ENCODE measurements around the gene TTC23.
"Not testable (repeated sequence)": the region's sequence is repeated elsewhere in the genome, so short reads cannot be mapped to it uniquely, and the experiment has no call there.

TTC23 gene

GRCh38 chr15:99250001-99250400 lies 620 bp upstream of the TTC23 start:
- DNase-seq (ENCODE audit: low spot score): no peak

DNA sequence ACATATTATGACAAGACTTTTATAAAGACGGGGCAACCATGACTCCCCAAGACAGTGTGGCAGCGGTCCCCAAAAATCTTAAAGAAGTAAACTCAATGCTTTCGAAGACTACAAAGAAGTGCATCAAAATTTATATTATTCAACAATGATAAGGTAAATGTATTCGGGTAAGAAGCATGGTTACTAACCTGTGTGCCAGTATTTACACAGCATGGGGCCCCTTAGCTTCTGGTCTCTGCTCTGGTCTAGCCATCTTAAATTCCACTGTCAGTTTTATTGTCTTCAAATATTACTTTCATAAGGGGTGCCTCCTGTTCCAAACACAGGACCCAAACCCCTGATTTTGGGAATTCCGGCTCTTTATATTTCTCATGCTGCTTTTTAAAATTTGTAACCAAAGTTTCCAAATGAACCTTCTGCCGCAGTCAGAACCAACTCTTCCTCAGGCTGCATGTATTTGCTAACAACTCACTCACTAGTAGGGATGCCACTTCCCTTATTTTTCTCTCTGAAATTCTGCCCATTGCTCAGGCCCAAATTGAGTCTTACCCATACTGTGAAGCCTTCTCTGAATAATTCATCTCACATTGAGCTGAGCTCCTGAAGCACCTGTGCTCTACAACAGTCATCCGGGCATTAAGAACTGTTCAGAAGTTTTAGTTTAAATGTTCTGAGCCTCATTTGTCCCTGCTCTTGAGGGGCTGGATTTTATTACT lies 1.2 kb downstream of the TTC23 start:
- no peak for DNase-seq (ENCODE audit: low spot score)

GRCh38 chr15:99247062-99247461 lies 2.3 kb downstream of the TTC23 start:
- no peak for DNase-seq (ENCODE audit: low spot score)

DNA sequence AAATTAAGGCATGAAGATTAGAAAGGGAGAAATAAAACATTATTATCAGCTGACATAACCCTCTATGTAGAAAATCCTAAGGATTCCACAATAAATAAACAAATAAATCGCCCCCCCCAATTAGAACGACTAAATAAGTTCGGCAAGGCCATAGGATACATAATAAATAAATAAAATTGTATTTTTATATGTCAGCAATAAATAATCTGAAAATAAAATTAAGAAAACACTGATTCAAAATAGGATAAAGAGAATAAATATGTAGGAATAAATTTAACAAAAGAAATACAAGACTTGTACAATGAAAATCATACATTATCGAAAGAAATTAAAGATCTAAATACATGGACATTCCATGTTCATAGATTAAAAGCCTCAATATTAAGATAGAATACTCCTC lies 5.1 kb downstream of the TTC23 start:
- DNase-seq (ENCODE audit: low spot score): no peak

GRCh38 chr15:99241752-99242151 lies 7.6 kb downstream of the TTC23 start:
- no peak for DNase-seq (ENCODE audit: low spot score)

DNA sequence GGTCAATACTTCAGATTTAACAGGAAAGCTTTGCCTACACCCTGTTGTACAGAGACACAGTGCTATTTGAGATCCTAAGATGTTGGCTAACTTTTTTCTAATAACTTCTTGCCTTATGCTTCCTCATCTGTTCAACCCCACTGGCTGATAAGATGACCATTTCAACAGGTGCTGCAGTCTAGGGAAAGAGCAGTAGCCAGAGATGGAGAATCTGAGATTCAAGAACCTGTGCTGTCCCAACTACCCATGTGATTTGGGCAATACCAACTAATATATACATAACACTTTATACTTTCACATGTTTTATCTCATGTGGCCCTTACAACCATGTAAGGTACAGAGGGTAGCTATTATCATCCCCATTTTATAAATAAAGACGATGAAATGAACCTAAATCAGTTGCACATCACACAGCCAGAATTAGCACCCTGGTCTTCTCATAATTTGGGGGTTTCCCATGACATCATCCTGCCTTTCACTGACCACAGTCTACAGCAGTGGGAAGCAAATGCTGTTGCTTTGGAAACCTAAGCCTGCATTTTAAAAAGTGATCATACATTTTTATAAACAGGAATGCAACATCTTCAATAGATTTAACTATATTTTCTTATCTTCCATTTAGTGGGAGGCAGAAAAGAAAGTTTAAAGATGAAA lies 9.7 kb downstream of the TTC23 start:
- no peak for DNase-seq (ENCODE audit: low spot score)

DNA sequence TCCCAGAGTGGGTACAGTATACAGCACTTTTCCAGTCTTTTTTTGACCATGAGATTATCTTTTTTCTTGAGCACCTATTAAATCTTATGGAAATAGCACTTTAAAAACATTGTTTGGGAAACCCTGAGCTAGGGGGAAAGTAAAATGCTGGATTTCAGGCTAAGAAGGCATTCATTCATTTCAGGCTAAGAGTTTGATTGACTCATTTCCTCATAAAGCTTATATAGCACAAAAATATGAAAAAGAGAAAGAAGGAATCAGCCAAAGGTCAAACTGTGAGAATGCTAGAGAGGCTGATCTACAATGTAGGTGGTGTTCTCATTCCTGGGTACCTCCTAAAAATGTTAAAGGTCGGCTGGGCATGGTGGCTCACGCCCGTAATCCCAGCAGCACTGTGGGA lies 10.5 kb downstream of the TTC23 start:
- no peak for DNase-seq (ENCODE audit: low spot score)

DNA sequence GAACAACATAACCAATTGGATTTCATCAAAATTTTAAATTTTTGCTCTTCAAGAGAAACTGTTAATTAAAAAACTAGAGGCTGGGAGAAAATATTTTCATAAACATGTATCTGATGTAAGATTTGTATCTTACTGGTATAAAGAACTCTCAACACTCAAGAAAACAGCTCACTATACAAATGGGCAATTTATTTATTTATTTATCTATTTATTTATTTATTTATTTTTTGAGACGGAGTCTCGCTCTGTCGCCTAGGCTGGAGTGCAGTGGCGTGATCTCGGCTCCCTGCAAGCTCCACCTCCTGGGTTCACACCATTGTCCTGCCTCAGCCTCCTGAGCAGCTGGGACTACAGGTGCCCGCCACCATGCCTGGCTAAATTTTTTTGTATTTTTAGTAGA lies 15.2 kb downstream of the TTC23 start:
- not testable (repeated sequence) for DNase-seq (ENCODE audit: low spot score)

- no peak for DNase-seq (ENCODE audit: low spot score)
Measured at GRCh38 chr15:99232740-99233139, 16.6 kb downstream of the TTC23 start.

GRCh38 chr15:99230867-99231266 lies 18.5 kb downstream of the TTC23 start:
- DNase-seq (ENCODE audit: low spot score): no peak

GRCh38 chr15:99228120-99228770 lies 21.1 kb downstream of the TTC23 start:
- DNase-seq (ENCODE audit: low spot score): no peak

DNA sequence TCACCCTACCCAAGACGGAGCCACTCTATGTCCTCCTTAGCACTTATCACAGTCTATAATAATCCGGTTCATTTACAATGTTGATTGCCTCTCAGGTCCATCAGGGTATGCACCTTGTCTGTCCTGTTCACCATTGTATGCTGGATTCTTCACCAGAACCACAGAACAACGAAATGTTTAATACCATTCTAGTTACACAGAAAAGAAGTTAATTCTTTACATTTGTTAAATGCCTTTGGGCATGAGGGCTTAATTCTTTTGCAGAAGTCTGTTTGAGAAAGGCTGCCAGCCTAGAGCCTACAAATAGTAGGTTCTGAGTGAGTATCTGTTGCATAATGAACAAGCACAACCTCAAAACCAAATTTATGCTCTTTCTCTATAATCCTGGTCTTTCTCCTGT lies 22.6 kb downstream of the TTC23 start:
- no peak for DNase-seq (ENCODE audit: low spot score)

DNA sequence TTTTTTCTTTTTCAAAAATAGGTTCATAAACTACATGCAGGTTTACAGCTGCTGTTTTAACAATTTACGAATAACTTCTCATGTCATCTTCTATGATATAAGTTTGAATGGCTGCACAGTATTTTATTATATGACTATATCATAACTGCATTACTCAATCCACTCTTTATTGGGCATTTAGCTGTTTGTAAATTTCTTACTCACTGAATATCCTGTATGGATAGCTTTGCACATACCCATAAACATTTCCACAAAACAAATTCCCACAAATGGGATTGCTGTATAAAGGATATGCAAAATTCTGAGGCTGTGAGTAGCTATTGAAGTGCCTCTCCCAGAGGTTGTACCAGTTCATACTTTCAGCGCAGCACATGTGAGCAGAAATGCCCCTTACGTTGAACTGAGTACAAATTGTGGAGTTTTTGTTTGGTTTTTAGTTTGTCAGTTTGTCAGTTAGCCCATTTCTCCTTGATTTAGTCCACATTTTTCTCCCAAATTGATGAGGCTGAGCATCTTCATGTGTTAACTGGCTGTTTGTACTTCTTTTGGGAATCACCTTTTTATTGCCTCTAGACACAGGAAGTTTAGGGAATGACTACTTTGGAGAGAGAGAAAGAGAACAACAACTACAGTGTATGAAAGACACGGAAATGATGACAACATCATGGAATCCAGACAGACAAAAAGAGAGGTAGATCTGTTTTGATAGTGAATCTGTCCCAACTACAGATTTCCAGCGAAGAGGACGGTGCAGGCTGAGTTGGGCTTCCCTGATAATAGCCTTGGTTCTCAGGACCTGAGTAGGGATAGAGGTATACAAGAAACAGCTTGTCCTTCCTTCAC lies 24.8 kb downstream of the TTC23 start:
- DNase-seq (ENCODE audit: low spot score): no peak

DNA sequence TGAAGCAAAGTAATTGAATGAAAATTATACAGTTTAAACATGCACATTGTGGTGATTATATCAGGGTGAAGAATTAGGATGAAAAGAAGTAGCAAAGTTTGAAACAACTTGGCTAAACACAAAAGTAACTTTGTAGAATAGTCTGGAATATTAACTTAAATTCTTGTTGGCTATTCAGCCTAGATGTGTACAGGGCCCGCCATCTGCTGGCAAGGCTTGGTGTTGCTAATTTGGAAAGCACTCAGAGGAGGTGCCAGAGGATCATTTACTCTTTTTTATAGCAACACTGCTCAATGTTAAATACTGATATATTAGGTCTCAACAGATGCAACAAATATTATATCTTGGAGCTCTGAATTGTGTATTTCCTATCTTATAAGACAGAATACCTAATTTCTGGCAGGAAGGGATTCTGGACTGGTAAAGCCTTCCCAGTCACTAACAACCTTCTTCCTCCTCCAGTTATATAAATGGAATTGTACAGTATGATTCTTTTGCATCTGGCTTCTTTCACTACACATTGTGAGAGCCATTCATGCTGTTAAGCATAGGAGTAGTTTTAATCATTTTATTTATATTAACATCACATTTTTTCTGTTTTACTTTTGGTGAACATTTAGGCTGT lies 36.1 kb downstream of the TTC23 start:
- peak; percentile 85 for DNase-seq (ENCODE audit: low spot score)

GRCh38 chr15:99212406-99212805 lies 37.0 kb downstream of the TTC23 start:
- DNase-seq (ENCODE audit: low spot score): no peak

DNA sequence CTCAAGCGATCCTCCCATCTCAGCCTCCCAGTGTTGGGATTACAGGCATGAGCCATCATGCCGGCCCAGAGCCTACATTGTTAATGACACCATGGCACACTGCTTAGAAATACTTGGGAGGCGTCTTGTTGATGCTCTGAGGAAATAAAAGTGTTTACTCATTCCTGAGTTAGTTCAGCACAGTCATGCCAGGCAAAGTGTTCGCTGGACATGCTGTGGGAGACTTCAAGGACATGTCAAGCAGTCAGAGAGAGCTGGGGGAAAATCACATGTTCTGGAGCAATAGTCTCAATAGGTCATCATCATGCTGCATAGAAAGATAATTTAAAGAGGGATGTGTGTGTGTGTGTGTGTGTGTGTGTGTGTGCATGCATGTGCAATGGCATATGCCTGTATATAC lies 37.5 kb downstream of the TTC23 start:
- DNase-seq (ENCODE audit: low spot score): no peak

DNA sequence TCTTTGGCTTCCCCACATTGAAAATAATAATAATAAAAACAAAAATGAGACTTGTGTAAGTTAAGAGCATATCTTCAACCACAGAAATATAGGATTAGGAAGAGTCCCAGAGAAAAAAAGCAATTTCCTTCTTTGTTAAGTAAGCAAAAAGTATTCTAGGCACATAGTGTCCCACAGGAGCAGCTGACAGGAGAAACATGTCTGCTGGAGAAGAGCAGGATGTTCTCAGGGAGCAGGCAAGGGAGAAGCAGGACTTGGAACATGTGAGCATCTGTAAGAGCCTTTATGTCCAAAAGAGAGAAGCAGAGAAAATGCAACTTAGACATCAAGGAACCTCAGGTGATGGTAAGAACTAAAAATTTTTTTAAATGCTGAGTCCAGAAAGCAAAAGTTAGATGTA lies 39.0 kb downstream of the TTC23 start:
- DNase-seq (ENCODE audit: low spot score): no peak

- DNase-seq (ENCODE audit: low spot score): no peak
Measured at GRCh38 chr15:99209326-99209725, 40.1 kb downstream of the TTC23 start.

GRCh38 chr15:99207672-99208071 lies 41.7 kb downstream of the TTC23 start:
- DNase-seq (ENCODE audit: low spot score): no peak

- DNase-seq (ENCODE audit: low spot score): no peak
Measured at GRCh38 chr15:99202176-99202552, 47.2 kb downstream of the TTC23 start.

DNA sequence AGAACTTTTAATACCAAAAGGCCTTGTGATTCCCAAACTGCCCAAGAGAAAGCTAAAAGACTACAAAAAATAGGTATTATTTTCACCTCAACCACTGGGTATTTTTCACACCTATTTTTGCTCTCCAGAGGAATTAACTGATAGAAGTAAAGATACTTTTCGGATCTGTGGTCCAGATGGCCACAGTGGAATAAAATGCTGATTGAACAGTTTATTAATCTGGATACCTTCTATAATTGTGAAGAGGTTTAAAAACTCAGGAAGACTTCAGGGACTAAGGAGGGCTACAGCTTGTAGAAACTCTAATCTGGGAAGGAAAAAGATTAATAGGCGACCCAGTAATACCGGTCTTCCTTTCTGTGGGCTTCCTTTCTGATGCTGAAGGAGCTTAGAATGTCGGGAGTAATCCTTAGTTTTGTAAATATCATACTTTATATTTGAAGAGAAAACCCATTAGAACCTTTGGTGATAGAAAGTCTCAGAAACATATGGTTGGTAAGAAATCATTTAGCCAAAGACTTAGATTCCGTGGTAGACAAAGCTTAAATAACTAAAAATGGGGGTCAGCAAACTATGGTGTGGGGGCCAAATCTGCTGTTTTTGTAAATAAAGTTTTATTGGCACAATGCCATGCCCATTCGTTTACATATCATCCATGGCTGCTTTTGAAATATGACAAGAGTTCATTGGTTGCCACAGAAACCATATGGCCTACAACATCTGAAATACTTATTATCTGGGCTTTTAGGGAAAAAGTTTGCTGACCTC lies 47.8 kb downstream of the TTC23 start:
- DNase-seq (ENCODE audit: low spot score): no peak

Data from Ammon's horn (tissue), 1 donor.